PC-9 (cell line): Measurements from ENCODE around the gene RNF227. TPM values are rescaled to one million over a fixed set of nuclear protein-coding genes. Genes with fewer than 3 reads are reported as not detected.
"Not testable (repeated sequence)": the region's sequence is repeated elsewhere in the genome, so short reads cannot be mapped to it uniquely, and the experiment has no call there.

Source experiments
- BruUV-seq: library from RNA; stranded (reverse); fragments of 400-500 nt; replicated peaks from 2 replicates; lab custom pipeline; 2021; lab: Mats Ljungman, UMichigan
- CTCF ChIA-PET: fragments of 300-600 bp; sonication (Branson Sonifier 250); formaldehyde crosslinking; loops from one replicate; lab custom pipeline; 2022; ENCODE audit warnings: antibody characterized with exemption; lab: Charles Lee
- POLR2A ChIA-PET: fragments of 300-600 bp; sonication (Branson Sonifier 250); formaldehyde crosslinking; loops from one replicate; lab custom pipeline; 2022; ENCODE audit warnings: antibody characterized with exemption; ENCODE audit not compliant: unreplicated experiment; lab: Charles Lee
- DNase-seq, 2 experiments: peaks; one replicate each; pipeline versions ENCODE4 v3.0.0 to v3.0.0-alpha.2; 2015 to 2022; ENCODE audit warnings: mixed read lengths in 1 of 2
- H2AFZ ChIP-seq: fragments of 200-600 bp; sonication (generic); 2 replicates; pipeline ENCODE4 v1.8.1; 2017; ENCODE audit warnings: antibody characterized with exemption
- H3F3A ChIP-seq: fragments of 200-600 bp; sonication (generic); 2 replicates; pipeline ENCODE4 v1.8.1; 2017; ENCODE audit warnings: antibody characterized with exemption, mild to moderate bottlenecking, low read depth; ENCODE audit not compliant: insufficient read depth
- H3K27ac ChIP-seq: fragments of 200-600 bp; sonication (generic); 2 replicates; pipeline ENCODE4 v1.6.1; 2016; ENCODE audit warnings: mixed run types
- H3K27me3 ChIP-seq: fragments of 200-600 bp; sonication (generic); 2 replicates; pipeline ENCODE4 v1.6.1; 2016; ENCODE audit warnings: low read depth, mixed run types; ENCODE audit not compliant: insufficient read depth
- H3K36me3 ChIP-seq: fragments of 200-600 bp; sonication (generic); 2 replicates; pipeline ENCODE4 v1.6.1; 2016; ENCODE audit warnings: low read depth, mixed run types
- H3K4me1 ChIP-seq: fragments of 200-600 bp; sonication (generic); replicated peaks from 2 replicates; pipeline ENCODE4 v1.6.1; 2016; ENCODE audit warnings: mixed run types; ENCODE audit not compliant: insufficient read depth
- H3K4me2 ChIP-seq: fragments of 200-600 bp; sonication (generic); 2 replicates; pipeline ENCODE4 v1.6.1; 2017; ENCODE audit warnings: mixed run types
- H3K4me3 ChIP-seq: fragments of 200-600 bp; sonication (generic); 2 replicates; pipeline ENCODE4 v1.6.1; 2016; ENCODE audit warnings: mixed run types
- H3K79me2 ChIP-seq: fragments of 200-600 bp; sonication (generic); 2 replicates; pipeline ENCODE4 v1.6.1; 2017; ENCODE audit warnings: low read depth, mixed run types
- H3K9me2 ChIP-seq: fragments of 200-600 bp; sonication (generic); 2 replicates; pipeline ENCODE4 v1.8.1; 2017; ENCODE audit warnings: mild to moderate bottlenecking; ENCODE audit not compliant: insufficient read depth
- H3K9me3 ChIP-seq: fragments of 200-600 bp; sonication (generic); 2 replicates; pipeline ENCODE4 v1.8.1; 2016; ENCODE audit warnings: low read depth; ENCODE audit not compliant: insufficient read depth
- H4K20me1 ChIP-seq: fragments of 200-600 bp; sonication (generic); 2 replicates; pipeline ENCODE4 v1.8.1; 2017; ENCODE audit not compliant: insufficient read depth
- EZH2 ChIP-seq: fragments of 200-600 bp; sonication (generic); IDR thresholded peaks from 2 replicates; pipeline ENCODE4 v1.8.0; 2017; ENCODE audit warnings: antibody characterized with exemption, low read depth
- intact Hi-C: fragments of 100-400 bp; cut with micrococcal nuclease; formaldehyde crosslinking; loops from one replicate; pipeline ENCODE4 v1.10.0; 2022; ENCODE audit not compliant: unreplicated experiment
- total RNA-seq: library from RNA; stranded (reverse); gene quantifications from 2 replicates; pipeline ENCODE4 v1.2.3, GENCODE V29; 2021
- TF ChIP-seq, protein P1 (sequence below): fragments of 200-600 bp; sonication (generic); conservative IDR thresholded peaks from 2 replicates; pipeline ENCODE4 v1.6.1; 2017; ENCODE audit warnings: mixed run types, antibody characterized with exemption, mild to moderate bottlenecking, moderate library complexity

The RNF227 gene
- total RNA-seq, 1 experiment from 2014 or later = 3.1 TPM

DNA sequence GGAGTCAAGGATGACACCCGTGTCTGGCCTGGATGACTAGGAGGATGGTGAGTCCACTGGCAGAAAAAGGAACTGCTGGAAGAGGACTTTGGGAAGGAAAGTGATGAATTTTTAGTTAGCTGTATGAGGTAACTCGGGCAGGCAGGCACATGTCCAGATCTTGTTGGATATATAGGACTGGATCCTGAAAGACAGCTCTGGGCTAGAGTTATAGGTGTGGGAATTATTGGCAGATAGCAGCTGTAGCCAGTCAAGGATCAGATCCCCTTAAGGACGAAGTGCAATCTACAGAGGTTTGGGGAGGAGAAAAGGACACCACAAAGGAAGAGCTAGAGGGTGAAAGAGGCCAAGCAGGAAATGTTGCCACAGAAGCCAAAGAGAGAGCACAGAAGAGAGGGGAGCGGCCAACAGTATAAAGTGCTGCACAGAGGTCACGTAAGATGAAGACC lies 48.2 kb downstream of the RNF227 start:
- POLR2A ChIA-PET = no interaction called here
- Histone ChIP-seq H3K27ac (no peak overlapping the region), H3K27me3 (no peaks in the 10 kb centered on the region), H3K79me2 (no peaks in the 10 kb centered on the region), H4K20me1 (no peaks in the 10 kb centered on the region), H3K9me3 (no peaks in the 10 kb centered on the region), H2AFZ (no peak overlapping the region), H3F3A (no peaks in the 10 kb centered on the region), H3K4me3 (no peak overlapping the region), H3K4me1 (no peaks in the 10 kb centered on the region), H3K4me2 (no peak overlapping the region), H3K9me2 (no peaks in the 10 kb centered on the region), H3K36me3 (no peaks in the 10 kb centered on the region)
- CTCF ChIA-PET = no interaction called here
- intact Hi-C loops = no loop called here
- no peak for DNase-seq
- no peak for TF ChIP-seq EZH2
- TF ChIP-seq, protein P1, sequence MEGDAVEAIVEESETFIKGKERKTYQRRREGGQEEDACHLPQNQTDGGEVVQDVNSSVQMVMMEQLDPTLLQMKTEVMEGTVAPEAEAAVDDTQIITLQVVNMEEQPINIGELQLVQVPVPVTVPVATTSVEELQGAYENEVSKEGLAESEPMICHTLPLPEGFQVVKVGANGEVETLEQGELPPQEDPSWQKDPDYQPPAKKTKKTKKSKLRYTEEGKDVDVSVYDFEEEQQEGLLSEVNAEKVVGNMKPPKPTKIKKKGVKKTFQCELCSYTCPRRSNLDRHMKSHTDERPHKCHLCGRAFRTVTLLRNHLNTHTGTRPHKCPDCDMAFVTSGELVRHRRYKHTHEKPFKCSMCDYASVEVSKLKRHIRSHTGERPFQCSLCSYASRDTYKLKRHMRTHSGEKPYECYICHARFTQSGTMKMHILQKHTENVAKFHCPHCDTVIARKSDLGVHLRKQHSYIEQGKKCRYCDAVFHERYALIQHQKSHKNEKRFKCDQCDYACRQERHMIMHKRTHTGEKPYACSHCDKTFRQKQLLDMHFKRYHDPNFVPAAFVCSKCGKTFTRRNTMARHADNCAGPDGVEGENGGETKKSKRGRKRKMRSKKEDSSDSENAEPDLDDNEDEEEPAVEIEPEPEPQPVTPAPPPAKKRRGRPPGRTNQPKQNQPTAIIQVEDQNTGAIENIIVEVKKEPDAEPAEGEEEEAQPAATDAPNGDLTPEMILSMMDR = no peak
- BruUV-seq = no TSS peak

DNA sequence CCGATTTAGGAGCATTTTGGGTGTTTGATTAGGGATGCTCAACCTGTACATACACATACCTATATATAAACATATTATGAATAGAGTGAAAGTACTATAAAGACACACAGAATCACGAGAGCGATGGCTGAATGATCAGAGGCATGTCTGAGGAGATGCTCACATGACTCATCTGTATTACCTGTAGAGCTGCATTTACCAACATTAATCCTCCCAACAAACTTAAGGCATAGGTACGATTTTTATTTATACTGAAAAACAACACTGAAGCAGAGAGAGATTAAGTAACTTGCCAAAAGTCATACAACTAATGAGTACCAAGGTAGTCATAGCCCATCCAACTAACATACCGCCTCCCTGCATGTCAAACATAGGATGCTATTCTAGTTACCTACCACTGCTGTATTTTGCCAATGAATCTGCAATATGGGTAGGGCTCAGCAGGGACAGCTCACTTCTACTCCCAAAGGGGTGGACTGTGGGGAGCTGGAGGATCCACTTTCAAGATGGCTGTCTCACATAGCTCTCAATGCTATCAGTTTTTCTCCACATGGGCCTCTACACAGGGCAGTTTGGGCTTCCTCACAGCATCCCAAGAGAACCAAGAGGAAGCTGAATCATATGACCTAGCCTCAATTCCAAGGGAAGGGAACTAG lies 51.0 kb downstream of the RNF227 start:
- POLR2A ChIA-PET = no interaction called here

DNA sequence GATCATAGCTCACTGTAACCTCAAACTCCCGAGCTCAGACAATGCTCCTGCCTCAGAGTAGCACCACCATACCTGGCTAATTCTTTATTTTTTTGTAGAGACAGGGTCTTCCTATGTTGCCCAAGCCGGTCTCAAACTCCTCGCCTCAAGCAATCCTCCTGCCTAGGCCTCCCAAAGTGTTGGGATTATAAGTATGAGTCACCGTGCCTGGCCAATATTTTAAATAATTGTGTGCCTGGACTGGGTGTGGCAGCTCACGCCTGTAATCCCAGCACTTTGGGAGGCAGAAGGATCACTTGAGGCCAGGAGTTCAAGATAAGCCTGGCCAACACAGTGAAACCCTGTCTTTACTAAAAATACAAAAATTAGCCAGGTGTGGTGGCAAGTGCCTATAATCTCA lies 51.7 kb downstream of the RNF227 start:
- H3K27me3 ChIP-seq, H2AFZ ChIP-seq, H3K79me2 ChIP-seq, CTCF ChIA-PET, H3K4me1 ChIP-seq, H3K9me3 ChIP-seq, H3F3A ChIP-seq, H3K4me2 ChIP-seq, H3K9me2 ChIP-seq, H3K27ac ChIP-seq, DNase-seq, POLR2A ChIA-PET, H4K20me1 ChIP-seq, BruUV-seq, H3K36me3 ChIP-seq, H3K4me3 ChIP-seq: not testable (repeated sequence)
- intact Hi-C loops = loop anchor here (5.0 kb wide), 1 partner anchor 48 kb away; no protein-coding TSS in a partner anchor

More for the DNA sequence above, 51.0 kb downstream of the RNF227 start:
- H3K36me3 ChIP-seq = no peaks in the 10 kb centered on the region
- H3K79me2 ChIP-seq = no peaks in the 10 kb centered on the region
- no TSS peak for BruUV-seq
- H4K20me1 ChIP-seq = no peaks in the 10 kb centered on the region
- no peaks in the 10 kb centered on the region for H3K4me1 ChIP-seq
- intact Hi-C loops = loop anchor here (5.0 kb wide), 1 partner anchor 47 kb away; no protein-coding TSS in a partner anchor
- H2AFZ ChIP-seq = no peak overlapping the region
- no peak overlapping the region for H3K4me2 ChIP-seq
- H3K4me3 ChIP-seq = no peak overlapping the region
- peaks cover 3% of the 10 kb centered on the region; the same call in 1 of the 2 replicates for H3F3A ChIP-seq
- H3K9me3 ChIP-seq = no peaks in the 10 kb centered on the region
- DNase-seq = no peak
- no peak overlapping the region for H3K27ac ChIP-seq
- TF ChIP-seq EZH2 = no peak
- TF ChIP-seq, protein P1 = no peak
- H3K9me2 ChIP-seq = no peaks in the 10 kb centered on the region
- no peaks in the 10 kb centered on the region for H3K27me3 ChIP-seq
- CTCF ChIA-PET = interaction anchor here (0.5 to 1.1 kb wide), 2 partner anchors 66 to 125 kb away, joined by 6 read pairs; no protein-coding TSS in a partner anchor

Other genes with a start within 250 kb of the RNF227 start
- gene TP53, start 228.8 kb downstream of the RNF227 start, total RNA-seq = 307 and 340 TPM in 2 replicates
- gene WRAP53, start 227.8 kb downstream of the RNF227 start, total RNA-seq = 31.9 and 37.2 TPM in 2 replicates
- gene EFNB3, start 211.1 kb downstream of the RNF227 start, total RNA-seq = 1.5 and 1.6 TPM in 2 replicates
- 10.6 and 11.6 TPM in 2 replicates for gene DNAH2, start 198.5 kb downstream of the RNF227 start, total RNA-seq
- gene KDM6B, start 82.1 kb downstream of the RNF227 start, total RNA-seq = 41.3 and 41.8 TPM in 2 replicates
- 3.1 and 3.4 TPM in 2 replicates for gene TMEM88, start 61.2 kb downstream of the RNF227 start, total RNA-seq
- gene NAA38, start 58.7 kb downstream of the RNF227 start, total RNA-seq = 159 and 176 TPM in 2 replicates
- 14.3 and 22.0 TPM in 2 replicates for gene CYB5D1, start 58.3 kb downstream of the RNF227 start, total RNA-seq
- gene CHD3, start 27.5 kb downstream of the RNF227 start, total RNA-seq = 197 and 219 TPM in 2 replicates
- 9.5 and 13.8 TPM in 2 replicates for gene KCNAB3, start 13.6 kb upstream of the RNF227 start, total RNA-seq
- gene TRAPPC1, start 15.7 kb upstream of the RNF227 start, total RNA-seq = 181 and 224 TPM in 2 replicates
- 62.3 and 65.1 TPM in 2 replicates for gene CNTROB, start 15.9 kb upstream of the RNF227 start, total RNA-seq
- 0.79 TPM in 1 of 2 replicates, not detected in the other for gene GUCY2D, start 86.3 kb upstream of the RNF227 start, total RNA-seq
- not detected in 2 replicates for gene ALOX15B, start 122.8 kb upstream of the RNF227 start, total RNA-seq
- gene ALOX12B, start 171.4 kb upstream of the RNF227 start, total RNA-seq = not detected in 2 replicates
- 0.70 and 1.4 TPM in 2 replicates for gene ALOXE3, start 202.2 kb upstream of the RNF227 start, total RNA-seq
- gene HES7, start 207.8 kb upstream of the RNF227 start, total RNA-seq = 2.6 and 9.0 TPM in 2 replicates
- 60.2 and 78.7 TPM in 2 replicates for gene PER1, start 236.1 kb upstream of the RNF227 start, total RNA-seq
- 29.3 and 35.1 TPM in 2 replicates for gene VAMP2, start 246.7 kb upstream of the RNF227 start, total RNA-seq